Testis (tissue), 3 donors: ENCODE measurements around the gene CDH4. TPM values are rescaled to one million over a fixed set of nuclear protein-coding genes. Genes with fewer than 3 reads are reported as not detected.
"Not testable (repeated sequence)": the region's sequence is repeated elsewhere in the genome, so short reads cannot be mapped to it uniquely, and the experiment has no call there.

ENCODE experiments used
- DNase-seq: peaks from one replicate; pipeline ENCODE4 v3.0.0-alpha.2; 2019
- H3K27ac ChIP-seq, 2 donors: fragments of 200-600 bp; sonication (generic); one replicate each; pipeline ENCODE4 v1.5.1; 2019
- H3K27me3 ChIP-seq: fragments of 200-600 bp; sonication (generic); one replicate; pipeline ENCODE4 v1.5.1; 2019
- H3K36me3 ChIP-seq: fragments of 200-600 bp; sonication (generic); one replicate; pipeline ENCODE4 v1.5.1; 2017; ENCODE audit warnings: low read depth; ENCODE audit errors: missing control alignments
- H3K4me1 ChIP-seq: fragments of 200-600 bp; sonication (generic); one replicate; pipeline ENCODE4 v1.5.1; 2019
- H3K4me3 ChIP-seq, 2 donors: fragments of 200-600 bp; sonication (generic); one replicate each; pipeline ENCODE4 v1.5.1; 2017 to 2019
- H3K9me3 ChIP-seq: fragments of 200-600 bp; sonication (generic); one replicate; pipeline ENCODE4 v1.5.1; 2017
- CTCF ChIP-seq, 3 experiments: fragments of 450-650 bp in 2 of 3; fragments of 200-600 bp in 1 of 3; sonication (generic) in 1 of 3; IDR thresholded peaks; one replicate each; pipeline ENCODE4 v1.5.1; 2016 to 2019; ENCODE audit warnings: antibody characterized with exemption in 3 of 3, mild to moderate bottlenecking in 2 of 3, moderate library complexity in 1 of 3
- POLR2A ChIP-seq: fragments of 450-650 bp; IDR thresholded peaks from one replicate; pipeline ENCODE4 v1.6.1; 2017; ENCODE audit warnings: antibody characterized with exemption, mild to moderate bottlenecking, moderate library complexity
- WGBS, 2 donors: methylation state at CpG; one replicate each; pipeline ENCODE4 v1.1.5; 2018; 5-methylcytosine and 5-hydroxymethylcytosine counted together
- intact Hi-C: fragments of 100-400 bp; cut with DNase I; formaldehyde crosslinking; loops from one replicate; pipeline ENCODE4 v1.15.1; 2023; ENCODE audit warnings: low total_unique reads
- polyA plus RNA-seq: library from polyadenylated mRNA; stranded (reverse); fragments of 350-450 nt; fragmentation: Illumina TruSeq; extraction: RNeasy Lipid Tissue Mini Kit (QIAGEN cat#74804); gene quantifications from one replicate; pipeline ENCODE4 v1.2.3, GENCODE V29; 2014; ENCODE audit warnings: low read depth, low replicate concordance; ENCODE audit not compliant: insufficient read depth
- total RNA-seq, 2 donors: library from RNA; depleted of rRNA; stranded (reverse); fragments of >200 nt; gene quantifications; one replicate each; pipeline ENCODE4 v1.2.3, GENCODE V29; 2016

The CDH4 gene
- total and polyA plus RNA-seq, 3 donors from 2014 or later, result 1.4 to 3.3 (median 1.9) TPM

- no peaks in the 10 kb centered on the region for H3K36me3 ChIP-seq
- 73 to 79% methylated on average over 9 of the region's 9 CpGs for WGBS, 2 donors
- H3K9me3 ChIP-seq, result no peaks in the 10 kb centered on the region
- H3K27me3 ChIP-seq, result no peaks in the 10 kb centered on the region
- intact Hi-C loops, result no loop called here
- DNase-seq, result no peak
- no peak for TF ChIP-seq POLR2A
- TF ChIP-seq CTCF (IDR thresholded peaks at IDR 0.05), result no peak
- no peak overlapping the region for H3K27ac ChIP-seq
- H3K4me1 ChIP-seq, result no peaks in the 10 kb centered on the region
- H3K4me3 ChIP-seq, result no peak overlapping the region
Measured at GRCh38 chr20:61477451-61477861, 225.4 kb downstream of the CDH4 start.

DNA sequence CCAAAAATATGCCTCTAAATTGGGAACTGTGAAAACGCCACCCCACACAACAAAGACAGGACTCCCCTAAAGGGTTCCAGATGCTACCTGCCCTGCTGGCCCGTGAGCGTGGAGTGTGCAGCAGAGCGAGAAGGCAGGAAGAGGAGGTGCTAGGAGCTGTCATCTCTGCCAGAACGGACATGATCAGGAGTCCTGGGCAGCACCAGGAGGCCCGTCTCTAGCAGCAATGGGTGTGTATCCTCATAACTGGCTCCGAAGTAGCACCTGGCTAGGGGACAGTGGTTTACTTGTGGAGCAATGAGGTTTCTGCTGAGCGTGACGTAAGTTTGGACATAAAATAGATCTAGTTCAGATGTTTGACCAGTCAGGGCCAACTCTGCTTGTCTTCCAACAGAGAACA is 226.0 kb downstream of the CDH4 start:
- Histone ChIP-seq H3K4me3 (no peak overlapping the region), H3K36me3 (no peaks in the 10 kb centered on the region), H3K27me3 (no peaks in the 10 kb centered on the region), H3K27ac (no peak overlapping the region), H3K9me3 (no peaks in the 10 kb centered on the region), H3K4me1 (no peaks in the 10 kb centered on the region)
- 71 to 85% methylated on average over 9 of the region's 9 CpGs for WGBS, 2 donors
- TF ChIP-seq POLR2A, result no peak
- TF ChIP-seq CTCF (IDR thresholded peaks at IDR 0.05), result no peak
- DNase-seq, result no peak
- intact Hi-C loops, result no loop called here

- no peaks in the 10 kb centered on the region for H3K27me3 ChIP-seq
- WGBS, 2 donors, result 81% methylated on average over 13 of the region's 13 CpGs
- no peak overlapping the region for H3K27ac ChIP-seq
- DNase-seq, result no peak
- no peak overlapping the region for H3K4me3 ChIP-seq
- H3K4me1 ChIP-seq, result no peaks in the 10 kb centered on the region
- H3K9me3 ChIP-seq, result no peaks in the 10 kb centered on the region
- TF ChIP-seq CTCF (IDR thresholded peaks at IDR 0.05) (no peak), POLR2A (no peak)
- H3K36me3 ChIP-seq, result no peaks in the 10 kb centered on the region
- intact Hi-C loops, result no loop called here
Measured at GRCh38 chr20:61478611-61479305, 226.7 kb downstream of the CDH4 start.

GRCh38 chr20:61479433-61479832 is 227.4 kb downstream of the CDH4 start:
- H3K36me3 ChIP-seq, H3K27ac ChIP-seq, H3K27me3 ChIP-seq, intact Hi-C loops, DNase-seq, H3K4me1 ChIP-seq, H3K9me3 ChIP-seq, H3K4me3 ChIP-seq: not testable (repeated sequence)
- 81 to 94% methylated on average over 4 of the region's 4 CpGs for WGBS, 2 donors

DNA sequence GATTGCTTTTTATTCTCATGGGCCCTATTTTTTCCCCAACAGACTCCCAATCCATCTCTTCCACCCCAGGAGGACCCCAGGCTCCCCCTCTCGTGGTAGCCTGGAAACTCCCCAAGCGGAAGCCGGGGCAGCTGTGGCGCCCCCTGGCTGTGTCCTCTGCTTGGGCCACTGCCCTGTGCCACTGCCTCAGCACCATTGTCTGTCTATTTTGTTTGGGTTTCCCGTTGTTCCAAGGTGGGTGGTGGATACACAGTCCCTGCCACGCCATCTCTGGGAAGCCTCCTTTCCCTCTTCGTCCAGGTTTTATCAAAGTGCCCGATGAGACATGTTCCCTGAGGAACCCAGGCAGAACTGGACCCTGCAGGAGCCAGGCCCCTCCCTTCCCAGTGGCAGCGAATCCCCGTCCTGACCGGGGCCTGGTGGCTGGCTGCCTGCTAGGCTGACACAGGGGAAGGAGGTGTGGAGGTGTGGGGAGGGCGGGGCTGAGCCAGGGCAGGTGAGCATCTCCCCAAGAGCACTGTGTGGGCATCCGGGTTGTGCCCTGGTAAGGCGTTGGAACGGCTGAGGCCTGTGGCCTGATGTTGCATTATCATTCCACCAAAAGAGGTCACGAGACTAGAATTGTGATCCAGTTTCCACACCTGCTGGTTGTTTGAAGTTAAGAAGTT is 228.2 kb downstream of the CDH4 start:
- intact Hi-C loops, result no loop called here
- TF ChIP-seq CTCF (IDR thresholded peaks at IDR 0.05), result no peak
- no peak for TF ChIP-seq POLR2A
- 89 to 90% methylated on average over 15 to 16 of the region's 16 CpGs for WGBS, 2 donors
- Histone ChIP-seq H3K4me1 (no peaks in the 10 kb centered on the region), H3K27ac (no peak overlapping the region), H3K36me3 (no peaks in the 10 kb centered on the region), H3K9me3 (no peaks in the 10 kb centered on the region), H3K27me3 (no peaks in the 10 kb centered on the region), H3K4me3 (no peak overlapping the region)
- no peak for DNase-seq
